HG02623 (cell line): ENCODE data around the gene MAPK1.
"Not testable (repeated sequence)": the region's sequence is repeated elsewhere in the genome, so short reads cannot be mapped to it uniquely, and the experiment has no call there.

Experiments used
- ATAC-seq: cut with Tn5 transposase; IDR thresholded peaks from one replicate; pipeline ENCODE4 v1.9.1; 2021; ENCODE audit warnings: moderate library complexity; ENCODE audit not compliant: unreplicated experiment

MAPK1 gene

DNA sequence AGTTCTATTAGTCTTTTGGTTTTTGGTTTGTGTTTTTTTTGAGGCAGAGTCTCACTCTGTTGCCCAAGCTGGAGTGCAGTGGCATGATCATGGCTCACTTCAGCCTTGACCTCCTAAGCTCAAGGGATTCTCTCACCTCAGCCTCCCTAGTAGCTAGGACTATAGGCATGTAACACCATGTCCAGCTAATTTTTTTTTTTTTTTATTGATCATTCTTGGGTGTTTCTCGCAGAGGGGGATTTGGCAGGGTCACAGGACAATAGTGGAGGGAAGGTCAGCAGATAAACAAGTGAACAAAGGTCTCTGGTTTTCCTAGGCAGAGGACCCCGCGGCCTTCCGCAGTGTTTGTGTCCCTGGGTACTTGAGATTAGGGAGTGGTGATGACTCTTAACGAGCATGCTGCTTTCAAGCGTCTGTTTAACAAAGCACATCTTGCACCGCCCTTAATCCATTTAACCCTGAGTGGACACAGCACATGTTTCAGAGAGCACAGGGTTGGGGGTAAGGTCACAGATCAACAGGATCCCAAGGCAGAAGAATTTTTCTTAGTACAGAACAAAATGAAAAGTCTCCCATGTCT, 15.4 kb upstream of the MAPK1 start:
- ATAC-seq = not testable (repeated sequence)

- no peak for ATAC-seq
Observed at GRCh38 chr22:21881841-21882753, 14.7 kb upstream of the MAPK1 start.

- ATAC-seq = no peak
Observed at GRCh38 chr22:21876486-21877176, 9.2 kb upstream of the MAPK1 start.

DNA sequence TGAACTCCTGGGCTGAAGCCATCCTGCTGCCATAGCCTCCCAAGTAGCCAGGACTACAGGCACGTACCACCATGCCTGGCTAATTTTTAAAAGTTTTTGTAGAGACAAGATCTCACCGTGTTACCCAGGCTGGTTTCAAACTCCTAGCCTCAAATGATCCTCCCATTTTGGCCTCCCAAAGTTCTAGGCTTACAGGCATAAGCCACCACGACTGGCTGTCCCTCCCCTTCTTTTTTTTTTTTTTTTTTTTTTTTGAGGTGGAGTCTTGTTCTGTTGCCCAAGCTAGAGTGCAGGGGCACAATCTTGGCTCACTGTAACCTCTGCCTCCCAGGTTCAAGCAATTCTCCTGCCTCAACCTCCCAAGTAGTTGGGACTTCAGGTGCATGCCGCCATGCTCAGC, 7.5 kb upstream of the MAPK1 start:
- ATAC-seq = not testable (repeated sequence)

GRCh38 chr22:21873619-21874018, 6.2 kb upstream of the MAPK1 start:
- ATAC-seq = no peak

DNA sequence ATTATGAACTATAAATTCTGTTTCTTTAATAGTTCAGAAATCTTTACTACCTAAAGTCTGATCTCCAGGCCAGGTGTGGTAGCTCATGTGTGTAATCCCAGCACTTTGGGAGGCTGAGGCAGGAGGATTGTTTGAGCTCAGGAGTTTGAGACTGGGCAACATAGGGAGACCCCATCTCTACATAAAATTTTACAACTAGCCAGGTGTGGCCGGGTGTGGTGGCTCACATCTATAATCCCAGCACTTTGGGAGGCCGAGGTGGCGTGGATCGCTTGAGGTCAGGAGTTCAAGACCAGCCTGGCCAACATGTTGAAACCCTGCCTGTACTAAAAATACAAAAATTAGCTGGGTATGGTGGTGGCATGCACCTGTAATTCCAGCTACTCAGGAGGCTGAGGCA, 5.3 kb upstream of the MAPK1 start:
- ATAC-seq = not testable (repeated sequence)

DNA sequence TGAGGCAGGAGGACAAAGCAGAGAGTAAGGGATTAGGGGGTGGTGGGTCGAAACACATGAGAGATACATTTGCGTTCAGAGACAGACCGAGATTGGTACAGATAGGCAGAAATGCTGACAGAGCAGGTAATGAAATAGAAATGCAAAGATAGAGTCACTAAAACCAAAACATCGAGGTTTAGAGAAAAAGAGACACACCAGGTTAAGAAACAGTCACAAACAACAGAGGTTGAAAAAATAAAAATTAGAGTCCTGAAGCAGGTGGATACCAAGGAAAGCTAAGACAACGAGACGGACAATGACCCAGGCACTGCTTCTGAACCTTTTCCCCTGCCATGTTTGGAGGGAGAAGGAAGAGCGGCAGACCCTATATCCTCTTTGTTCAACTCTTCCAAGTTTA, 1.2 kb upstream of the MAPK1 start:
- no peak for ATAC-seq

DNA sequence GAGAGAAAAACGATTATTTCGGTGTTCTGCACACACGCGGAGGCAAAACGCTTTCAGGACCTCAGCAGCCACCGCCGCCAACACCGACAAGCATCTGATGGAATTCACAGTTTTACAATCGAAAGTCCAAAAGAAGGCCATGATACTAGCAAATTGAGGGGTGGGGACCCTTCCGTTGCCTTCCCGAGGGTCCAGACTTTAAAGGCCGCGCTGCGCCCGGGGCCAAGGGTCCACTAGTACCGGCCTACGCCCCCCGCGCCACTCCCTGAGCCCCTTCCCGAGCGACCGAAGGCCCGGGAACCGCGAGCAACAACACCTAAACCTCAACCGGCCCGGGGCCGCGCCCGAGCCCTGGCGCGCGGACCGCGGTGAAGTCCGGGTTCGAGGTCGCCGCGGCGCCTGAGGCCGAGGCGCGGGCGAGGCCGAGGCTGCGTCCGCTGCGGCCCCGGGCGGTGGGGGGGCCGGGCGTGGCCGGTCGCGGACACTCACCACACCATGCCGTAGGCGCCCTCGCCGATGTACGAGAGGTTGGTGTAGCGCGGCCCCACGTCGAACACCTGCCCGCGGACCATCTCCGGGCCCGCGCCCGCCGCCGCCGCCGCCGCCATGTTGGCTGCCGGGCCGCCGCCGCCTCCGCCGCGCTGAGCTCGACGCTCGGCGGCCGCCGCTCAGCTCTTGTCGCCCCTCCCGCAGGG, 465 bp downstream of the MAPK1 start:
- peak; percentile 26 for ATAC-seq

DNA sequence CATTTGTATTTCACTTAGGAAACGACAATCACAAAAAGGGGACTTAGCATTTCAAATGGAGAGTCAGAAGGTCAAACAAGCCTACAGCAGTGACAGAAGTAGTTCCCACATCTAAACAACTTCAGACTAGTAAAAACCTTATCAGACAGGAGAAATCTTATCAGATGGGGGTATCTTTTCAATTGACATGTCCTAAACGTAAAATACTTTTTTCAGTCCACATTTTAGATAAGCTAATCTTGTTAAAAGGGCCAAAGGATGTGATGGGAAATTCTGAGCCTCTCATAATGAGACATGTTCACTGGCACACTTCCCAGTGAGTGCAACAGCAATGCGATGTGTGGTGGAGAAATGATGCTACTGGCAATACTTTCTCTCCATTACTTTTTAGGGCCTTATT, 2.4 kb downstream of the MAPK1 start:
- no peak for ATAC-seq

DNA sequence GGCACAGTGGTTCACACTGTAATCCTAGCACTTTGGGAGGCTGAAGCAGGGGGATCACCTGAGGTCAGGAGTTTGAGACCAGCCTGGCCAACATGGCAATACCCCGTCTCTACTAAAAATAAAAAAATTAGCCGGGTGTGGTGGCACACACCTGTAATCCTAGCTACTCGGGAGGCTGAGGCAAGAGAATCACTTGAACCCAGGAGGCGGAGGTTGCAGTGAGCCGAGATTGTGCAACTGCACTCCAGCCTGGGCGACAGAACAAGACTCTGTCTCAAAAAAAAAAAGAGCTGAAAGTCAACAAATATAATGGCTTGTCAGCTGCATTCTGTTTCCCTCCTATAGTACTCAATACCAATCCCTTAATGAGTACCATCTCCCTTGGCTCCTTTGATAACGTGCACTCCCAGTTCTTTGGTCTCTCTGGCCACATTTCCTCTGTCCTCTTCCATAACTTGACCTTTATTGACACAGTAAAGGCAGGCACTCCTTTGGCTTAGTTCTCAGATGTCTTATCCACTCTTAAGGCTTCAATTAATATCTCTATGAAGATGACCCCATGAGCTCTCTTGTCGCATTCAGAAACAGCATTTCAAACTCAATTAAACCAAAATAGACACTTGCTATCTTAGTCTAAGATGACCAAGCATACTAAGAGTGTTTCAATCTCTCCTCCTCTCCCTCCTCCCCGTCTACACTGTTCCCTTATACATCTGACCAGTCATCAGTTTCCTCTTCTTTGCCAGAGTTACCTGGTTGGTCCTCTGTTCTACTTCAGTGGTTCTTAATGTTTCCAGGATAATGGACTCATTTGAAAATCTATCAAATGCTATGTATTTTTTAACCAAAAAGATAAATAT, 4.8 kb downstream of the MAPK1 start:
- no peak for ATAC-seq

DNA sequence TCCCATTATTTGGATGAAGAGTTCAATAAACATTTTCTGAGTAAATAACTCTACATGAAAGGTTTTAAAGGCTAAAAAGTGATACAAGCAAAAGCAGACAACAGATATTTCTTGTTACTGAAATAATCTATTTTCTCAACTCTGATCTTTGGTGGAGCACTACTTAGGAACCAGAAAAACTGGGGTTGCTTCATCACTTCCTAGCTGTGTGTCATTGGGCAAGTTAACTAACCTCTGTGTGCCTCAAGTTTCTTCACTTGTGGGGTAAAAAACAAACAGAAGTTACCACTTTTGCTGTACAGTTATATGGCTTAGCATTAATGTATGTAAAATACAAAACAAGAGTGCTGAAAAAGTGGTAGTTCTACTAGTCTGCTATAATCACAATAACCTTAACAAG, 5.6 kb downstream of the MAPK1 start:
- ATAC-seq = no peak

DNA sequence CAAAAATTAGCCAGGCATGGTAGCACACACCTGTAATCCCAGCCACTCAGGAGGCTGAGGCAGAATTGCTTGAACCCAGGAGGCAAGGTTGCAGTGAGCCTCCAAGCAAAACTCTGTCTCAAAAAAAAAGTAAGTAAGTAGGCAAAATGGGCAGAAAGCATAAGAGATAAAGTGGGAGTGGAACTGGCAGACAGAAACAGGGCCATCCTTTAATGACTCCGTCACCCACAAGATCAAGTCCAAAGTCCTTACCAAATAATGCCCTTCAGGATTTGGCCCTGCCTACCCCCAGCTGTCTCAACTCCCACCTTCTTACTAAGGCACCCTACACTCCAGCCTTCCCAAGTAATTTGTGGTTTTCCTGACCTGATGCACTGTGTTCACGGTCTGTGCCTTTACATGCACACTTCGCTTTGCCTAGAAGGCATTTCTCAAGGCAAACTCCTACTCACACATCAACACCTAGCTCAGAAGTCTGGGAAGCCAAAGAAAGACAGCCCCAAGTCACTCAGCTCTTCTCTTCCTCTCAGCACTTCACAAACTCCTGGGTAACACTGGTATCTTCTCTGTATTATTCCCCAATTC, 6.1 kb downstream of the MAPK1 start:
- ATAC-seq = no peak

DNA sequence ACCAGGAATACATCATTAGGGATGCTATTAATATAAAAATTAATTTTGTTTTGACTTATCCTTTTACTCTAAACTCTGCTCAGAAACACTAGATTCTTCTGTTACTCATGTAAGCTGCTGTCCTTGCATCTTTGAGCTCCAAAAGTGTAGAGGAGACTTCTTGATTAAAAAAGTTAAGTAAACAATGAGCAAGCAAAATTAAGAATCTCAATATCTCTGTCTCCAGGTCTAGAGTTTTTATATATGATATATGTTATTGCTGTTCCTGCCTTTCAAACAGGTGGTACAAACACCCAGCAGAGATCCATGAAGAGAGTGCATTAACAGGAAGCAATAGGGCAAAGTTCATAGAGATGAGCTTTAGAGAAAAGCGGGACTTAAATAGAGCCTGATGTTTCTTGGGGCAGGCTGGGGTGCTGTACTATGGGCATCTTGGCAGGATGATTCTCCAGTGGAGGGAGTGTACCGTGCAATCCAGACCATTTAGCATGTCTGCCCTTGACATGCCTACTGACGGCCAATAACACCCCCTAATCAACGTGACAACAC, 6.9 kb downstream of the MAPK1 start:
- no peak for ATAC-seq

GRCh38 chr22:21858025-21858764, 9.2 kb downstream of the MAPK1 start:
- no peak for ATAC-seq

- ATAC-seq = no peak
Observed at GRCh38 chr22:21857481-21857914, 9.9 kb downstream of the MAPK1 start.

DNA sequence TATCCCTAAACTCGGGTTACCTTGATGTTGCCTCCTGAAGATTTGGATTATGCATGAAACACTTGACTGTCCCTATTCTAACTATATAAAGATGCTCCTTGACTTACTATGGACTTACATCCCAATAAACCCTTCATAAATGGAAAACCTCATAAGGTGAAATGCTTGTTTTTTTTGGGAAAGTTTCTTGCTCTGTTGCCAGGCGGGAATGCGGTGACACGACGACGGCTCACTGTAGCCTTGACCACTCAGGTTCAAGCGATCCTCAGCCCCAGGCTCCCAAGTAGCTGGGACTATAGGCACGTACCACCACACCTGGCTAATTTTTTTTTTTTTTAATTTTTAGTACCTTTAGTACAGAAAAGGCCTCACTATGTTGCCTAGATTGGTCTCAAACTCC, 10.6 kb downstream of the MAPK1 start:
- no peak for ATAC-seq

DNA sequence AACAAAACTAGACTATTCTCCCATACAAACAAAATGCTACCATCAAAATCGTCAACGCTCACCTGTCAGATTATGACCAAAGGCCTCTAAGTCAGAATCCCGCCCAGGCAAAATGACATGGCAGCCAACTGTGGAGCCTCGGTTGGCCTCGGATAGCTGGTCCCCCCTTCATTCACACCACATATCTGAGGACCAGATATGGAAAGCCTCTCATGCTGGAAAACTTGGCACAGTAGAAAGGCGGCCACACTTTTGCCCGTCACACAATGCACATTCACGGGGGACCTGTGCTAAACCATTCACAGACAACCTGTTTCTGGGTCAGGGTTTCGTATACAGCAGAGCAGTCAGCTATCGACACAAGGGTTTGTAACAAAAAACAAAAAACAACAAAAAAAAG, 11.2 kb downstream of the MAPK1 start:
- ATAC-seq = no peak

DNA sequence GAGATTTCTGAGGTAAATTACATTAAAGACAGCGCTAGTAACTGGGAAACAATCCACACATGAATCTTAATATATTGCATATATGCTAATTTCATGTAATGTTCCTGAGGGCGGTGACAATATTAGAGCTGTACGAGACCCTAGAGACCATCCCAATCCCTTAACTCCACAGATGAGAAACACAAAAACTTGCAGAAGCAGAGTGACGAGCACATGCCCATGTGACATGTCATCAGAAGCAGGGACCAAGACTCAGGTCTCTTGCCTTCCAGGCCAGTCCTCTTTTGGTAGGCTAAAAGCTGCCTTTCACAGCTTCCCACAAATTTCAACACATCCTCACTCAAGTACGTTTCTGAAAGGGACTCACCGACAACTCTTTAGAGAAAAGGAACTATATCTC, 11.8 kb downstream of the MAPK1 start:
- no peak for ATAC-seq

- no peak for ATAC-seq
Observed at GRCh38 chr22:21850660-21851059, 16.8 kb downstream of the MAPK1 start.
